Stimulated activated naive CD8-positive, alpha-beta T cell treated with anti-CD3 and anti-CD28 coated beads, Interleukin-15, Interleukin-2, amounts not matched to agents 100 U/mL and 50 U/mL, for 24 hours (primary cell): Measurements from ENCODE around the gene EPN3.

ENCODE experiments used
- ATAC-seq: fragments of 150-1000 bp; cut with Tn5 transposase; one replicate; pipeline ENCODE4 v1.10.0; 2021
- DNase-seq: peaks from one replicate; pipeline ENCODE4 v3.0.0; 2021

EPN3 gene

DNA sequence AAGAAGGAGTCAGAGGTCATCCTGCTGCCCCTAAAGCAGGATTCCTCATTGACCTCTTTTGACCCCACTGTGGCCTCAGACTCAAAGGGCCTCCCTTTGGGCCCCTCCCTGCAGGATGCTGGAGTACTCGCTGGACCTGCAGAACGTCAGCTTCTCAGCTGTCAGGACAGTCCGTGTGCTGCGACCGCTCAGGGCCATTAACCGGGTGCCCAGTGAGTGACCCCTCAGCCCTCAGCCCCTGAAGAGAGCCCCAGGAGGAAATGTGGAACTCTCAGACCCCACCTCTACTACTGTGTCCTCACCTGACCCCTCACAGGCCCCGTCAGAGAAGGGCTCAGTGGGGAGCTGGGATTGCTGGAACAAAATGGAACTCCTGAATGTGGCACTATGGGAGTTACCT, 37.1 kb downstream of the EPN3 start:
- ATAC-seq (no peak), DNase-seq (no peak)

- no peak for ATAC-seq
- no peak for DNase-seq
These were observed 37.5 kb downstream of the EPN3 start for GRCh38 chr17:50570032-50570431.

GRCh38 chr17:50570528-50570927, 38.0 kb downstream of the EPN3 start:
- DNase-seq: no peak
- ATAC-seq: no peak

DNA sequence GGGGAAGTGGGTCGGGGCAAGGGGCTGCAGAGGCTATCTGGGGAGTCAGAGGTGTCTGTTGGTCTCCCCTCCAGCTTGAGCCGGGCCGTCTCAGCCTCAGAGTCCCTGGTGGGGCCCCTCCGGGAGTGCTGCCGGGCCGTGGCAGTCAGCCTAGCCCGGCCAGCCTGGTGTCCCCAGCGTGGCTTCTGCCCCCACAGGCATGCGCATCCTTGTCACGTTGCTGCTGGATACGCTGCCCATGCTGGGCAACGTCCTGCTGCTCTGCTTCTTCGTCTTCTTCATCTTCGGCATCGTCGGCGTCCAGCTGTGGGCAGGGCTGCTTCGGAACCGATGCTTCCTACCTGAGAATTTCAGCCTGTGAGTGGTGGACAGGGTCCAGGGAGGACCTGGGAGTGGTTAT, 39.1 kb downstream of the EPN3 start:
- DNase-seq (no peak), ATAC-seq (no peak)

- no peak for ATAC-seq
These were observed 40.0 kb downstream of the EPN3 start for GRCh38 chr17:50572541-50572940.

GRCh38 chr17:50573866-50574611, 41.5 kb downstream of the EPN3 start:
- ATAC-seq: no peak

More at GRCh38 chr17:50572541-50572940, 40.0 kb downstream of the EPN3 start:
- DNase-seq: no peak

DNA sequence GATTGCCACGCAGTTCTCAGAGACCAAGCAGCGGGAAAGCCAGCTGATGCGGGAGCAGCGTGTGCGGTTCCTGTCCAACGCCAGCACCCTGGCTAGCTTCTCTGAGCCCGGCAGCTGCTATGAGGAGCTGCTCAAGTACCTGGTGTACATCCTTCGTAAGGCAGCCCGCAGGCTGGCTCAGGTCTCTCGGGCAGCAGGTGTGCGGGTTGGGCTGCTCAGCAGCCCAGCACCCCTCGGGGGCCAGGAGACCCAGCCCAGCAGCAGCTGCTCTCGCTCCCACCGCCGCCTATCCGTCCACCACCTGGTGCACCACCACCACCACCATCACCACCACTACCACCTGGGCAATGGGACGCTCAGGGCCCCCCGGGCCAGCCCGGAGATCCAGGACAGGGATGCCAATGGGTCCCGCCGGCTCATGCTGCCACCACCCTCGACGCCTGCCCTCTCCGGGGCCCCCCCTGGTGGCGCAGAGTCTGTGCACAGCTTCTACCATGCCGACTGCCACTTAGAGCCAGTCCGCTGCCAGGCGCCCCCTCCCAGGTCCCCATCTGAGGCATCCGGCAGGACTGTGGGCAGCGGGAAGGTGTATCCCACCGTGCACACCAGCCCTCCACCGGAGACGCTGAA, 43.2 kb downstream of the EPN3 start:
- ATAC-seq: no peak
- no peak for DNase-seq

More at GRCh38 chr17:50573866-50574611, 41.5 kb downstream of the EPN3 start:
- DNase-seq: no peak

GRCh38 chr17:50576864-50577263, 44.3 kb downstream of the EPN3 start:
- no peak for DNase-seq
- ATAC-seq: no peak

DNA sequence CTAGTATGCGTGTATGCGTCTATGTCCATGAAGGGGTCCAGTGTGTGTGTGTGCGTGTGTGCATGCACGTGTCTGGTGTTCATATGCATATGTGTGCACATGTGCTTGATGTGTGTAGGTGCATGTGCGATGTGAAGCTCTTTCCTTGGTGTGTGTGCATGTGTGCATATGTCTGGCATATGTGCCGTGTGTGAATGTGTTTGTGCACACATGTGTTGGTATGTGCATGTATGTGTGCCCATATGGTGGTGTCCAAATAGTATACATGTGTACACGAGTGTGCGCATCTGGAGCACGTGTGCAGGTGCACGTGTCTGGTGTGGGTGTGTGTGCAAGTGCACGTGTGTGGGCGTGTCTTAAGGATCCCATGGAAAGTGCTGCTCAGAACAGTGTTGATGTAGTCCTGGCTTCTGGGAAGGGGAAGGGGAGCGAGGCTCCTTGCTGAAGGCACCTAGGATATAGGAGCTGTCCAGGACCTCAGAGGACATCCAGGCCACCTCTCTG, 45.0 kb downstream of the EPN3 start:
- DNase-seq: no peak
- no peak for ATAC-seq

GRCh38 chr17:50578173-50578572, 45.6 kb downstream of the EPN3 start:
- DNase-seq: no peak
- ATAC-seq: no peak

DNA sequence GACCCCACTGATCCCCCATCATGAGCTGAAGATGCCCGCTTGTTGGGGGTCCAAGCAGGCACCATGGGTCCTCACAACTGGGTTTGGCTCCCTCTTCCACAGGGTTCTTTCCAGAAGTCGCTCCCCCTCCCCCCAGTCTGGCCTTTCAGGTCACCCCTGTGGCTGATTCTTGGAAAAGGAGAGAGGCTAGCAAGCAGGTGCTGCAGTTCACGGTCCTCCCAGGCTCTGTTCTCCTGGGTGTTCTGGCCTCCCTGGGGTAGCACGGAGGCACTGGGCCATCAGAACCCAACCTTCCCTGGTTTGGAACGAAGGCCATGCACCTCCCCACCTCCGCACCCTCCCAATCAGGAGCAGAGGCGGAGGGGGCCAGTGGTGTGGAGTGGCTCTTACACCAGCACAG, 46.9 kb downstream of the EPN3 start:
- DNase-seq (no peak), ATAC-seq (no peak)

DNA sequence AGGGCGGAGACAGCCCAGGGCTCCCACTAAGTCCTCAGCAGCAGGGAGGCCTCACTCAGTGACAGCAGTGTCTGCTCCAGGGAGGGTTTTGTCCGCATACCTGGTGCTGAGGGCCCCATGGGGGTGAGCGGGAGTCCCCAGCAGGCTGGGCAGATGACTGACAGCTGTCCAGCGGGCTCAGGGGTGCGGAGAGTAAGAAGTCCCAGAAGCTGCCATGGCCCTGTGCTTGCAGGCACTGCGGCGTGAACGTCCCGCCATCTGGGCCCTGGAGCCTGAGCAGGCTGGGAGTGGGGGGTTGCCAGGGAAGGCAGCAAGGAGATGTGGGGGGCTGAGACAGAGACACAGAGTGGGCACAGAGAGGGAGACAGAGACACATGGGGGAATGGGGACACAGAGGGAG, 48.1 kb downstream of the EPN3 start:
- no peak for DNase-seq

DNA sequence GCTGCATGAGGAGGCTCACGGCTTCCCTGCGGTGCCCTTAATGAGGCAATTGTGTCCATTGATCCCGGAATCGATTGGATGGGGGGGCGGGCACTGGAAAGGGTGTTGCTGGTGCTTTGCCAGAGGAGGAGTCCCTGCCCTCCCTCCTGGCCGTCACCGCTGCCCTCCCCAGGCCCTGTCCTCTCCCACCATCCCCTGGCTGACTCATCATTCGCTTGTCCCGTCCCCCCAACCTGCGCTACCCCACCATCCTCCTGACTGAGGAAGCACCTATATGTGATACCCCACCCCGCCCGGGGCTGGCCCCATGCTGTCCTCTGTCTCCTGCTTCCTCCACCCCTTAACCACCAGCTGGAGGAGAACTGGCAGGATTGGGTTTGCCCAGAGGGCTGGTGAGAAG, 48.8 kb downstream of the EPN3 start:
- no peak for ATAC-seq
- DNase-seq: no peak

More for the DNA sequence above, 48.1 kb downstream of the EPN3 start:
- no peak for ATAC-seq

GRCh38 chr17:50582741-50583140, 50.2 kb downstream of the EPN3 start:
- ATAC-seq (no peak), DNase-seq (no peak)

DNA sequence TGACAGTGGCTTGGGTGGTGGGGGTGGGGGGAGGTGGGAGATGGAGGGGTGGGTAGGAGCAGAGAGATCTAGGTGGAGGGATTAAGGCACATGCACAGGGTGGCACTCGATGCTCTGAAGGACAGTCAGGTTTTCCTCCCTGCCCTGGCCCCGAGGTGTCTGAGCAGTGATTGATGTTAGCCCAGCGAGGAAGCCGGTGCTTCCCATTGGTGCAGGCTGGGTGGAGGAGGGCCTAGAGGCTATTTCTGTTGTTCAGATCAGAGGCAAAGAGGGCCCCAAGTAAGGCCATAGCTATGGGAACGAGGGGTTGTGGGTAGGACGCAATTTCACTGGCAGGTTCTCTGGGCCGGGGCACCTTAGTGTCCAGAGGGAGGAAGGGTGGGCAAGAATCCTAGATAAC, 51.1 kb downstream of the EPN3 start:
- ATAC-seq: no peak
- DNase-seq: no peak

DNA sequence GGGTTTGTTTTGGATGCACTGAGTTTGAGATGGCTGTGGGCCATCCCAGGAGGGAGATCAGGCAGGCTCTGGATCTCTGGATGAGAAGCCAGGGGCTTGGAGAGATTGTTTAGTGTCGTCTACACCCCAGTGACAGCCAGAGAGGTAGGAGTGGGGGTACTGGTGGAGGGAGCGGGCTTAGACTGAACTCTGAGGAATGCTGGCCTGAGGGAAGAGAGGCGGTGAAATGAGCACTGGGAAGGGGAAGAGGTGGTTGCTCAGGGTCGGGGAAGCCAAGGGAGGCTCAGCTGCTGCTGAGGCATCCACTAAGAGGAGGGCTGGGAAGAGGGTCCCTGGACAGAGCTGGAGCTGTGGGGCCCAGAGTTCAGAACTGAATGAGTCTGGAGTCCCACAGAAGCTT, 51.6 kb downstream of the EPN3 start:
- DNase-seq (no peak), ATAC-seq (no peak)

DNA sequence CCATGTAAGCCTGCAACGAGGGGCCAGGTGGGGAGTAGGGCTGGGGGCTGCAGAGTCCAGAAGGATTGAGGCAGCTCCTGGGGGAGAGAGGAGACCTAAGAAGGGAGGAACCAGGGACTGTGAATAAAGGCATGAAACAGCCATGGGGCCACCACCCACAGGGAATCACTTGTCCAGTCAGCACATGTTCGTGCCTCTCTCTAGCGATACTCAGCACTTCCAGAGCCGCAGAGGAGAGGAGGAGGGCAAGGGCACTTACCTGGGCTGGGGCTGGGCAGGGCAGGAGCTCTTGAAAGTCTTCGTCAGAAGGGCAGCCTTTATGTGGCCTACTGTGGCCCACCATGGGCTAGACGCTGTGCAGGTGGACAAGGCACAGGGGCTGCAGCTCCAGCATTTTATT, 52.2 kb downstream of the EPN3 start:
- DNase-seq (no peak), ATAC-seq (no peak)

DNA sequence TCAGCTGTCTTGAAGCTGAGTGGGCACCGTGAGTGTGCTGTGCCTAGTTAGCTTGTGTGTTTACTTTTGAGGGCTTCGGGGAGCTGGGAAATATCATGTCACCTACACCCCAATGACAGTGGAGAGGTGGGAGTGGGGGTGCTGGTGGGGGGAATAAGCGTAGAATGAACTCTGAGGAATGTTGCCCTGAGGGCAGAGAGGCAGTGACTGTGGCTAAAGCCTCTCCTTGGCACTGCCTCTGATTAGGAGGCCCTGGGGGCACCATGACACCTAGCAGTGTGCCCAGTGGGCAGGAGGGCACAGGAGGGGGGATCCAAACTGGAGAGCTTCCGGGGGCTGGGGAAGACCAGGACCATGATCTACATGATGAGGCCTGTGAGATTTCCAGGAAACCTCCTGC, 52.8 kb downstream of the EPN3 start:
- DNase-seq: no peak
- ATAC-seq: no peak

DNA sequence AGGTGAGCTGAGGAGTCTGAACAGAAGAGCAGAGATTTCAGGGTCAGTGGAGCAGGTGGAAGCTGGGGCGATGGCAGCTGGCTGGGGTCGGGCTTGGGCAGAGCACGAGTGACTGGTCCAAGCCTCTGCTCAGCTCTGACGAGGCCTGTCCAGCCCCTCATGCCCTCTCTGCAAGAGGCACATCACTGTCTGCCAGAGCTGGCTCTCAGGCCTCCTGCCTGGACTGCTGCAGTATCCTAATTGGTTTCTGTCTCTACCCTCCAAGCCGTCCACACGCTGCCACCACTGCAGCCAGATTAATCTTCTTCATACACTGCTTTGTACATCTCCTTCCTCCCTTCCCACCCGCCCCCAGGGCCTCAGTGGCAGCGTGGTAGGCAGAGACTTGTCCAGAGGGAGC, 53.4 kb downstream of the EPN3 start:
- DNase-seq: no peak
- no peak for ATAC-seq

GRCh38 chr17:50586421-50587247, 54.1 kb downstream of the EPN3 start:
- no peak for ATAC-seq
- no peak for DNase-seq

GRCh38 chr17:50587571-50587970, 55.0 kb downstream of the EPN3 start:
- ATAC-seq (no peak), DNase-seq (no peak)

- DNase-seq (no peak), ATAC-seq (no peak)
These were observed 56.0 kb downstream of the EPN3 start for GRCh38 chr17:50588391-50589049.
